RWPE1 (cell line): ENCODE measurements around the gene FAM193B.

ENCODE experiments used
- CTCF ChIA-PET: fragments of 350-600 bp; sonication (Branson Sonifier 250); formaldehyde crosslinking; extraction: SDS; loops from one replicate; lab custom pipeline; 2021; lab: Yijun Ruan, JAX
- POLR2A ChIA-PET: fragments of 400-600 bp; formaldehyde crosslinking; extraction: SDS; loops from one replicate; lab custom pipeline; 2020; ENCODE audit warnings: antibody characterized with exemption; ENCODE audit not compliant: low non-redundant PET; lab: Yijun Ruan, JAX
- DNase-seq: peaks from one replicate; pipeline ENCODE4 v3.0.0; 2012; ENCODE audit warnings: low spot score
- H3K27ac ChIP-seq: fragments of 450-650 bp; 2 replicates; pipeline ENCODE4 v1.5.1; 2017
- TF ChIP-seq, protein P1 (sequence below): fragments of 450-650 bp; conservative IDR thresholded peaks from 2 replicates; pipeline ENCODE4 v1.5.1; 2017; ENCODE audit warnings: low read depth, mild to moderate bottlenecking

FAM193B gene

DNA sequence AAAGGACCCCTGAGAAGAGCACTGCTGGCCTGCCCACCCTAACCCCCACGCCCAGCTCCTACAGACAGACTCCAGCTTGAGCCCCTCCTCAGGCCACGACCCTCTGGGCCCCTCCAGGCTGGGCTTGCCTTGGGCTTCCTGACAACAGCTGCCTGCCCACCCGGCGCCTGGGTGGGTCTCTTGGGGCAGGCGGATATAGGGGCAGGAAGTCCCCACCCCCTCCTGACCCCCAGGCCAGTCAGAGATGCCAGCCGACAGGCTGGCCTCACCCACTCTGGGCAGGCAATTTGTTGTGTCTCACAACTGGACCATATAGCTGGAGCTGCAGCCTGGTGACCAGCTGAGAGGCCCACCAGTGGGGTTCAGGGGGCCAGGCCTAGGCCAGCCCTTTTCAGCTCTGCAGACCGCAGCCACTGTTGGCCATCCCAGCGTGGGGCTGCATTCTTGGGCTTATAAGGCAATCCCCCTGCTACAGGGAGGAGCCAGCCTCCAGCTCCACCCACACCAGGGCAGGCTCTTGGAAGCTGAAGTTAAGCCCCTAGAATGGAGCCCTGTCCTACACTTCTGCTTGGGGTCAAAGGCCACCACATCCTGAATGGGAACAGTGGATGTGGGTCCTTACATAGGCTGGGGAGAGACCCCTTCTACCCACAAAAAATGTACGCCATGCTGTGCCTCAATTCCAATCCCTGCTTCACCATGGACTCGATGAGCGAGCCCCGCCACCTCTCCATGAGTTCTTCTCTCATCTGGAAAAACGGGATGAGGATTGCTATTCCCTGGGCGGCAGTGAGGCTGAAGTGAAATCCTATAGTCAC, 58.9 kb downstream of the FAM193B start:
- no peak for DNase-seq
- ChIA-PET CTCF (interaction anchor here (0.6 to 3.4 kb wide), 10 partner anchors 13 to 846 kb away, joined by 3 to 13 read pairs (median 3); no protein-coding TSS in a partner anchor), POLR2A (interaction anchor here (0.8 to 1.2 kb wide), 2 partner anchors 18 to 92 kb away, joined by 3 read pairs; no protein-coding TSS in a partner anchor)

DNA sequence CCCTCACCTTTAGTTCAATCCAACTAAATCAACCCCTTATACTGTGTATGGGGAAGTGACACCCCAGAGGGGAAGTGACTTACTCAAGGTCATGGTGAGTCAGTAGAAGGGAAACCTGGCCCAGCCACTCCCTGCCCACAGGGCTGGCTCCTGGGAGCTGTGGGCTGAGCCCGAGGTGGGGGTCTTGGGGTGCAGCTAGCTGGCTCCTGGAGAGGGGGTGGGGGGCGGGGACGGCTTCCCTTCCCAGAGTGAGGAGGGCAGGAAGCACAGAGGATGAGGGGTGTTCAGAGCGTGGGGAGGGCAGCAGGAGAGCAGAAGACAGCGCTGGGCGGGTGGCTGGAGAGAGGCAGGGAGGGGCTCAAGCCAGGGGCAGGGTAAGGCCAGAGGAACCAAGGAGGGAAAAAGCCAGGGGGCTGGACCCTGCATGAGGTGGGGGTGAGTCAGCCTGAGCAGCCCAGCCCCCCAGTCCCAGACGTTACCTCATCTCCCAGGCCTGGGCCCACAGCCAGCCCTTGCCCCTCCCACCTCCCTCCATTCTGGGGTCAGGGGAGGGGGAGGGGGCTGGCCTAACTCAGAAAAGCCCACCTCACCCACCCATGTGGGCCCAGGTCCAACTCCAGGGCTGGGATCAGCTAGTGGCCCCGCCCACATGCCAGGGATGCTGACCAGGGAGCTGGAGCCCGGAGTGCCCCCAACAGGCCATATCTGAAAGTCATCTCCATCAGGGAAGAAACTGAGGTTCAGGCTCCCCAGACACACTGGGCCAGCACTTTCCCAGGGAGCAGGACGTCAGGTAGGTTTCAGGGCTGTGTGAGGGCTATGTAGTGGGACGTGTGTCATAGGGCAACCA, 59.8 kb downstream of the FAM193B start:
- POLR2A ChIA-PET: interaction anchor here (1.2 kb wide), 1 partner anchor 91 kb away, joined by 3 read pairs; no protein-coding TSS in a partner anchor
- H3K27ac ChIP-seq: peak overlapping the region; percentile 96
- TF ChIP-seq, protein P1, sequence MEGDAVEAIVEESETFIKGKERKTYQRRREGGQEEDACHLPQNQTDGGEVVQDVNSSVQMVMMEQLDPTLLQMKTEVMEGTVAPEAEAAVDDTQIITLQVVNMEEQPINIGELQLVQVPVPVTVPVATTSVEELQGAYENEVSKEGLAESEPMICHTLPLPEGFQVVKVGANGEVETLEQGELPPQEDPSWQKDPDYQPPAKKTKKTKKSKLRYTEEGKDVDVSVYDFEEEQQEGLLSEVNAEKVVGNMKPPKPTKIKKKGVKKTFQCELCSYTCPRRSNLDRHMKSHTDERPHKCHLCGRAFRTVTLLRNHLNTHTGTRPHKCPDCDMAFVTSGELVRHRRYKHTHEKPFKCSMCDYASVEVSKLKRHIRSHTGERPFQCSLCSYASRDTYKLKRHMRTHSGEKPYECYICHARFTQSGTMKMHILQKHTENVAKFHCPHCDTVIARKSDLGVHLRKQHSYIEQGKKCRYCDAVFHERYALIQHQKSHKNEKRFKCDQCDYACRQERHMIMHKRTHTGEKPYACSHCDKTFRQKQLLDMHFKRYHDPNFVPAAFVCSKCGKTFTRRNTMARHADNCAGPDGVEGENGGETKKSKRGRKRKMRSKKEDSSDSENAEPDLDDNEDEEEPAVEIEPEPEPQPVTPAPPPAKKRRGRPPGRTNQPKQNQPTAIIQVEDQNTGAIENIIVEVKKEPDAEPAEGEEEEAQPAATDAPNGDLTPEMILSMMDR: no peak; the same call in 1 of the 2 replicates

More for the DNA sequence above, 58.9 kb downstream of the FAM193B start:
- TF ChIP-seq, protein P1: no peak; the same call in 1 of the 2 replicates
- H3K27ac ChIP-seq: peak overlapping the region; percentile 96

GRCh38 chr5:177493795-177494345, 60.5 kb downstream of the FAM193B start:
- CTCF ChIA-PET: interaction anchor here (1.5 to 3.4 kb wide), 2 partner anchors 36 to 90 kb away, joined by 6 to 13 read pairs; no protein-coding TSS in a partner anchor
- TF ChIP-seq, protein P1: no peak

More for the DNA sequence above, 59.8 kb downstream of the FAM193B start:
- peak; percentile 96 for DNase-seq
- CTCF ChIA-PET: interaction anchor here (0.6 to 3.4 kb wide), 5 partner anchors 9 to 92 kb away, joined by 3 to 13 read pairs (median 3); no protein-coding TSS in a partner anchor

GRCh38 chr5:177492841-177493240, 61.5 kb downstream of the FAM193B start:
- no peak for DNase-seq
- CTCF ChIA-PET: interaction anchor here (0.7 to 1.1 kb wide), 3 partner anchors 8 to 47 kb away, joined by 3 to 6 read pairs (median 5); no protein-coding TSS in a partner anchor
- TF ChIP-seq, protein P1: no peak
- POLR2A ChIA-PET: no interaction called here
- peak overlapping the region; percentile 96 for H3K27ac ChIP-seq

More at GRCh38 chr5:177493795-177494345, 60.5 kb downstream of the FAM193B start:
- DNase-seq: no peak
- POLR2A ChIA-PET: interaction anchor here (1.0 kb wide), 1 partner anchor 11 kb away, joined by 7 read pairs; no protein-coding TSS in a partner anchor
- H3K27ac ChIP-seq: peak overlapping the region; percentile 96

GRCh38 chr5:177491983-177492746, 62.2 kb downstream of the FAM193B start:
- ChIA-PET CTCF (interaction anchor here (0.9 to 1.5 kb wide), 5 partner anchors 9 to 89 kb away, joined by 3 to 14 read pairs (median 5); no protein-coding TSS in a partner anchor), POLR2A (interaction anchor here (0.6 kb wide), 1 partner anchor 241 kb away, joined by 3 read pairs; no protein-coding TSS in a partner anchor)
- TF ChIP-seq, protein P1: no peak
- H3K27ac ChIP-seq: peak overlapping the region; percentile 96
- DNase-seq: no peak
